Measurements from ENCODE around the gene TMEM198.

TMEM198 gene

GRCh38 chr2:219517954-219518778 lies 25.7 kb upstream of the TMEM198 start:
- H3K79me2 ChIP-seq (ENCODE audit: control insufficient read depth, low read length) = no peaks in the 10 kb centered on the region
- TF ChIP-seq CTCF (IDR thresholded peaks at IDR 0.05; ENCODE audit: low read depth, low read length, poor library complexity, severe bottlenecking) = no peak
- no peak for TF ChIP-seq EZH2phosphoT487 (IDR thresholded peaks at IDR 0.05; ENCODE audit: borderline replicate concordance, low read length)
- H3K36me3 ChIP-seq (ENCODE audit: control insufficient read depth, low read length) = no peaks in the 10 kb centered on the region
- no peaks in the 10 kb centered on the region for H3F3A ChIP-seq (ENCODE audit: control insufficient read depth, insufficient read depth)
- no peak overlapping the region for H3K27ac ChIP-seq (ENCODE audit: low read depth, low read length)
- no peak overlapping the region for H3K4me2 ChIP-seq (ENCODE audit: low read length)
- no peaks in the 10 kb centered on the region; the same call in 1 of the 2 replicates for H4K20me1 ChIP-seq (ENCODE audit: control insufficient read depth, insufficient read depth, low read depth, low read length)
- no peaks in the 10 kb centered on the region for H3K9me3 ChIP-seq (ENCODE audit: control insufficient read depth, insufficient read depth, low read length)
- peaks cover 73% of the 10 kb centered on the region for H3K27me3 ChIP-seq (ENCODE audit: control insufficient read depth, low read length)
- H3K4me1 ChIP-seq (ENCODE audit: control insufficient read depth, low read length) = no peaks in the 10 kb centered on the region
- no peak overlapping the region for H3K4me3 ChIP-seq (ENCODE audit: low read length)
- H3K9me2 ChIP-seq (replicated peaks; ENCODE audit: control insufficient read depth, low read length) = no peaks in the 10 kb centered on the region

DNA sequence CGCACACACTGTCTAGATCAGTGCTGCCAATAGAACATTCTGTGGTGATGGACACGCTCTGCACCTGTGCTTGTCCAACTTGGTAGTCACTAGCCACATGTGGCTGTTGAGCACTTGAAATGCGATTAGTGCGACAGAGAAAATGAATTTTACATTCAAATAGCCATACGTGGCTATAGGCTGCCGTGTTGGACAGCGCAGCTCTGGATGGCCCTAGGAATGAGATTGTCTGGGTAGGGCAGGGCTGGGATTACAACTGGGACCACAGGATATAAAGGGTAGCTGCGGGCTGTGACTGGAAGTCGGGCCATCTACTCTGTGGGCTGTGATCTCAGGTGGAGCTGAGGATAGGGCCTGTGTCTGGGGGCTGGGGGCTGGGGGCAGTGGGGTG lies 24.3 kb upstream of the TMEM198 start:
- TF ChIP-seq EZH2phosphoT487 (IDR thresholded peaks at IDR 0.05; ENCODE audit: borderline replicate concordance, low read length) (no peak), CTCF (IDR thresholded peaks at IDR 0.05; ENCODE audit: low read depth, low read length, poor library complexity, severe bottlenecking) (no peak)
- H3K79me2 ChIP-seq (ENCODE audit: control insufficient read depth, low read length) = no peaks in the 10 kb centered on the region
- H3F3A ChIP-seq (ENCODE audit: control insufficient read depth, insufficient read depth) = no peaks in the 10 kb centered on the region
- no peaks in the 10 kb centered on the region for H3K9me3 ChIP-seq (ENCODE audit: control insufficient read depth, insufficient read depth, low read length)
- no peaks in the 10 kb centered on the region for H3K9me2 ChIP-seq (replicated peaks; ENCODE audit: control insufficient read depth, low read length)
- no peak overlapping the region for H3K27ac ChIP-seq (ENCODE audit: low read depth, low read length)
- H4K20me1 ChIP-seq (ENCODE audit: control insufficient read depth, insufficient read depth, low read depth, low read length) = no peaks in the 10 kb centered on the region
- no peaks in the 10 kb centered on the region for H3K4me1 ChIP-seq (ENCODE audit: control insufficient read depth, low read length)
- H3K4me2 ChIP-seq (ENCODE audit: low read length) = no peak overlapping the region
- H3K4me3 ChIP-seq (ENCODE audit: low read length) = no peak overlapping the region
- H3K36me3 ChIP-seq (ENCODE audit: control insufficient read depth, low read length) = no peaks in the 10 kb centered on the region
- peaks cover 72% of the 10 kb centered on the region for H3K27me3 ChIP-seq (ENCODE audit: control insufficient read depth, low read length)

GRCh38 chr2:219520079-219520478 lies 23.7 kb upstream of the TMEM198 start:
- H3K27me3 ChIP-seq (ENCODE audit: control insufficient read depth, low read length) = peaks cover 73% of the 10 kb centered on the region
- H3K9me2 ChIP-seq (replicated peaks; ENCODE audit: control insufficient read depth, low read length) = no peaks in the 10 kb centered on the region
- no peaks in the 10 kb centered on the region for H3K79me2 ChIP-seq (ENCODE audit: control insufficient read depth, low read length)
- no peaks in the 10 kb centered on the region for H3K9me3 ChIP-seq (ENCODE audit: control insufficient read depth, insufficient read depth, low read length)
- no peak overlapping the region for H3K4me3 ChIP-seq (ENCODE audit: low read length)
- H4K20me1 ChIP-seq (ENCODE audit: control insufficient read depth, insufficient read depth, low read depth, low read length) = no peaks in the 10 kb centered on the region
- H3K4me2 ChIP-seq (ENCODE audit: low read length) = no peak overlapping the region
- TF ChIP-seq EZH2phosphoT487 (IDR thresholded peaks at IDR 0.05; ENCODE audit: borderline replicate concordance, low read length) = no peak
- no peak for TF ChIP-seq CTCF (IDR thresholded peaks at IDR 0.05; ENCODE audit: low read depth, low read length, poor library complexity, severe bottlenecking)
- H3K27ac ChIP-seq (ENCODE audit: low read depth, low read length) = no peak overlapping the region
- H3K4me1 ChIP-seq (ENCODE audit: control insufficient read depth, low read length) = no peaks in the 10 kb centered on the region
- no peaks in the 10 kb centered on the region for H3K36me3 ChIP-seq (ENCODE audit: control insufficient read depth, low read length)
- no peaks in the 10 kb centered on the region for H3F3A ChIP-seq (ENCODE audit: control insufficient read depth, insufficient read depth)

Measured in DOHH2 (cell line).